Caco-2 (cell line): ENCODE measurements around the gene TEKT2. TPM values are rescaled to one million over a fixed set of nuclear protein-coding genes. Genes with fewer than 3 reads are reported as not detected.

ENCODE experiments used
- BruUV-seq: library from RNA; stranded (reverse); fragments of 400-500 nt; replicated peaks from 2 replicates; lab custom pipeline; 2021; lab: Mats Ljungman, UMichigan
- CTCF ChIA-PET: fragments of 300-600 bp; sonication (Branson Sonifier 250); formaldehyde crosslinking; loops from one replicate; lab custom pipeline; 2022; ENCODE audit warnings: antibody characterized with exemption; lab: Charles Lee
- POLR2A ChIA-PET: fragments of 300-600 bp; sonication (Branson Sonifier 250); formaldehyde crosslinking; loops from one replicate; lab custom pipeline; 2022; ENCODE audit warnings: antibody characterized with exemption; lab: Charles Lee
- DNase-seq, 2 experiments: peaks; one replicate each; pipeline versions ENCODE4 v3.0.0 to v3.0.0-alpha.2; 2020 to 2022
- H3K27me3 ChIP-seq: replicated peaks from 2 replicates; pipeline ENCODE4 v1.6.0; 2011; ENCODE audit warnings: low read length; ENCODE audit not compliant: control insufficient read depth, insufficient read depth
- H3K36me3 ChIP-seq: 2 replicates; pipeline ENCODE4 v1.5.1; 2011; ENCODE audit warnings: low read length; ENCODE audit not compliant: control insufficient read depth, insufficient read depth
- H3K4me1 ChIP-seq: fragments of 250-450 bp; sonication (Bioruptor Pico); 2 replicates; pipeline ENCODE4 v1.5.1; 2020; ENCODE audit warnings: mild to moderate bottlenecking
- H3K4me3 ChIP-seq: 2 replicates; pipeline ENCODE4 v1.5.1; 2011; ENCODE audit warnings: low read depth, mild to moderate bottlenecking, control low read depth, low read length
- H3K9me3 ChIP-seq: fragments of 250-450 bp; sonication (Bioruptor Pico); 2 replicates; pipeline ENCODE4 v1.5.1; 2020; ENCODE audit warnings: mild to moderate bottlenecking, moderate library complexity
- H3K27ac Mint-ChIP-seq: one replicate; pipeline ENCODE4 v1.8.0; 2022; ENCODE audit warnings: mixed read lengths; ENCODE audit not compliant: unreplicated experiment
- H3K27me3 Mint-ChIP-seq: one replicate; pipeline ENCODE4 v1.8.0; 2022; ENCODE audit warnings: mixed read lengths; ENCODE audit not compliant: insufficient read depth, unreplicated experiment
- H3K36me3 Mint-ChIP-seq: one replicate; pipeline ENCODE4 v1.8.0; 2022; ENCODE audit warnings: mild to moderate bottlenecking, mixed read lengths; ENCODE audit not compliant: insufficient read depth, unreplicated experiment
- H3K4me1 Mint-ChIP-seq: one replicate; pipeline ENCODE4 v1.8.0; 2022; ENCODE audit warnings: low read depth, mixed read lengths; ENCODE audit not compliant: unreplicated experiment
- H3K4me3 Mint-ChIP-seq: one replicate; pipeline ENCODE4 v1.8.0; 2022; ENCODE audit warnings: mild to moderate bottlenecking, moderate library complexity, mixed read lengths; ENCODE audit not compliant: unreplicated experiment
- H3K9me3 Mint-ChIP-seq: one replicate; pipeline ENCODE4 v1.8.0; 2022; ENCODE audit warnings: mixed read lengths; ENCODE audit not compliant: unreplicated experiment
- CTCF ChIP-seq, 2 experiments: fragments of 200-600 bp in 1 of 2; IDR thresholded peaks; 1 replicate in 1 of 2; 2 replicates in 1 of 2; pipeline versions ENCODE4 v1.5.1 to v1.8.0; 2011 to 2022; ENCODE audit warnings: antibody characterized with exemption in 1 of 2, control low read depth in 1 of 2, inconsistent platforms in 1 of 2, low read depth in 1 of 2, low read length in 1 of 2, mild to moderate bottlenecking in 1 of 2, moderate library complexity in 1 of 2; ENCODE audit not compliant: insufficient read depth in 1 of 2, severe bottlenecking in 1 of 2, unreplicated experiment in 1 of 2
- intact Hi-C: fragments of 100-400 bp; cut with micrococcal nuclease; formaldehyde crosslinking; loops from one replicate; pipeline ENCODE4 v1.10.0; 2022; ENCODE audit not compliant: unreplicated experiment
- total RNA-seq: library from RNA; stranded (reverse); gene quantifications from 2 replicates; pipeline ENCODE4 v1.2.3, GENCODE V29; 2022

TEKT2 gene
- total RNA-seq, 1 experiment from 2014 or later: not detected

DNA sequence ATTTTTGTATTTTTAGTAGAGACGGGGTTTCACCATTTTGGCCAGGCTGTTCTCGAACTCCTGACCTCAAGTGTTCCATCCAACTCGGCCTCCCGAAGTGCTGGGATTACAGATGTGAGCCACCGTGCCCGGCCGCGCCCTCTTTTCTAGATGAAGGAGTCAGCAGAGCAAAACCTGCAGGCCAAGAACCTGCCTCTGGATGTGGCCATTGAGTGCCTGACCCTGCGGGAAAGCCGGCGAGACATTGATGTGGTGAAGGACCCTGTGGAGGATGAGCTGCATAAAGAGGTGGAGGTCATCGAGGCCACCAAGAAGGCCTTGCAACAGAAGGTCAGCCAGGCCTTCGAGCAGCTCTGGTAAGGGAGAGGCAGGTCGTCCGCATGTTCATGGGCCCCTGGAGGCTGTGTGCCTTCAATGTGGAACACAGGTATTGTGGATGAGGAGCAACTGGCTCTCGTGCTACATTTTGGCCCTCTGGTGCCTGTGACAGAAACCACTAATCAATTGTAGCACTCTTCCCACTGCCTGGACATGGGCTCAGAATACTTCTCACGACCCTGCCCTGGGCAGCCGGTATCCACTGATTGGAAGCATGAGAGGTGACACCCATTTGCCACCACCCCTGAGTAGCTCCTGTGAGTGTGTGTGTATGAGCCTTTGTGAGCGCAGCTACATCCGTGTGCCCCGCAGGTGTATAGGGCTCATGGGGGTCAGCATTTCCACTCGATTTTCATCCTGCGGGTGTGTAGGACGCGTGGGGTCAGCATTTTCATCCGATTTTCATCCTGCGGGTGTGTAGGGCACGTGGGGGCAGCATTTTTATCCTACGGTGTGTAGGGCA is 2.0 kb downstream of the TEKT2 start:
- no peak for TF ChIP-seq CTCF (IDR thresholded peaks at IDR 0.05; ENCODE audit: insufficient read depth in 1 of 2, low read depth in 1 of 2, low read length in 1 of 2, severe bottlenecking in 1 of 2, unreplicated experiment in 1 of 2)
- H3K4me3 Mint-ChIP-seq: no peak overlapping the region
- POLR2A ChIA-PET: no interaction called here
- no peaks in the 10 kb centered on the region for H3K9me3 Mint-ChIP-seq
- CTCF ChIA-PET: interaction anchor here (0.5 kb wide), 1 partner anchor 397 kb away, joined by 3 read pairs; the partner anchor contains the start of gene CSF3R
- H3K36me3 ChIP-seq: no peaks in the 10 kb centered on the region
- no peak overlapping the region for H3K4me3 ChIP-seq
- H3K36me3 Mint-ChIP-seq: peaks cover 17% of the 10 kb centered on the region
- H3K27me3 Mint-ChIP-seq: no peaks in the 10 kb centered on the region
- H3K27me3 ChIP-seq: no peaks in the 10 kb centered on the region
- no peaks in the 10 kb centered on the region for H3K4me1 Mint-ChIP-seq
- BruUV-seq: no TSS peak
- no peak overlapping the region for H3K27ac Mint-ChIP-seq
- no peak for DNase-seq
- H3K9me3 ChIP-seq: no peaks in the 10 kb centered on the region
- intact Hi-C loops: no loop called here
- H3K4me1 ChIP-seq: no peaks in the 10 kb centered on the region

DNA sequence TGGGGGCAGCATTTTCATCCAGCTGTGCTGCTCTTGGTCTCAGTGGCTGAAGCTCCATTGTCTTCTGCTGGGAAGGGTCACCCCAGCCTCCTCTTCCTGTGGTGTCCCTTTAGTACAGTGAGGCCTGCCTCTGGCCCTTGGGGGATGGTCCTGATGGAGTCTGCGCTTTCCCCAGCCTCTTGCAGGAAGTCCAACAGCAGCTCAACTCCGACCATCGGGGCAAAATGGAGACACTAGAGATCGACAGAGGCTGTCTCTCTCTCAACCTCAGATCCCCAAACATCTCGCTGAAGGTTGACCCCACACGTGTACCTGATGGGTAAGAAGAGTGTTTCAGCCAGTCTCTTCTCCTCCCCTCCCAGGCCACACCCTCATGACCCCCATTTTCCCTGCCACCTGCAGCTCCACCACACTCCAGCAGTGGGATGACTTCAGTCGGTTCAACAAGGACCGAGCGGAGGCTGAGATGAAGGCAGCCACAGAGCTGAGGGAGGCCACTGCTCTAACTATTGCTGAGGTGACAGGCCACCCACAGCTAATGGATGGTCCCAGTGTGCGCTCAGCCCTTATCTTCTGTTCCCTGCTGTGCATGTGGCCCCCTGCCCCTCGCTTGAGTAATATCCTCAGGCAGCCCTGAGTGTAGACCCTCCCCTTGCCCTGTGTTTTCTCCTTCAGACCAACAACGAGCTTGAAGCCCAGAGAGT is 2.8 kb downstream of the TEKT2 start:
- TF ChIP-seq CTCF (IDR thresholded peaks at IDR 0.05; ENCODE audit: insufficient read depth in 1 of 2, low read depth in 1 of 2, low read length in 1 of 2, severe bottlenecking in 1 of 2, unreplicated experiment in 1 of 2): no peak
- no peaks in the 10 kb centered on the region for H3K4me1 ChIP-seq
- H3K27me3 ChIP-seq: no peaks in the 10 kb centered on the region
- no peaks in the 10 kb centered on the region for H3K36me3 ChIP-seq
- CTCF ChIA-PET: interaction anchor here (0.6 kb wide), 1 partner anchor 21 kb away, joined by 4 read pairs; no protein-coding TSS in a partner anchor
- intact Hi-C loops: no loop called here
- Mint-ChIP-seq H3K27me3 (no peaks in the 10 kb centered on the region), H3K4me3 (no peak overlapping the region), H3K4me1 (no peaks in the 10 kb centered on the region), H3K9me3 (no peaks in the 10 kb centered on the region), H3K36me3 (peaks cover 23% of the 10 kb centered on the region), H3K27ac (no peak overlapping the region)
- no peaks in the 10 kb centered on the region for H3K9me3 ChIP-seq
- BruUV-seq: no TSS peak
- DNase-seq: no peak
- POLR2A ChIA-PET: no interaction called here
- H3K4me3 ChIP-seq: no peak overlapping the region
